Stimulated activated CD8-positive, alpha-beta memory T cell treated with anti-CD3 and anti-CD28 coated beads, Interleukin-4, amount 100 ng/mL, for 24 hours (primary cell): ENCODE results near the gene VPS13D.

Experiments used
- DNase-seq: peaks from one replicate; pipeline ENCODE4 v3.0.0-alpha.2; 2020; ENCODE audit warnings: low read depth

The VPS13D gene

DNA sequence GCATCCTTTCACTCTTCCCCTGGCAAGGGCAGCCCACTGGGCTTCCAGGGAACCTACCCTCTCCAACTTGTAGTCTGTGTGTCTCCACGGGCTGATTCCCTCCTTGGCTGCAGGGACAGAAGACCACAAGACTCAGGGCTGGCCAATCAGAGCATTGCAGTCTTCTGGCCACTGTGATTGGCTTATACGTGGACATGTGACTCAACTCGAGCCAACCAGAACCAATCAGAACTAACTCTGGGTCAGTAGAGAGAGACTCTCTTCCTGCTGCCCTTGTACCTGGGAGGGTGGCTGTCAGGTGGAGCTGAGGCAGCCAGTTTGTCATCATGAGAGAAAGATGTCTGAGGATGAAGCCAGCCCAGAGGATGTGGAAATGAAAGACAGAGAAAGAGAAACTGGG is 324.1 kb downstream of the VPS13D start:
- DNase-seq = no peak

DNA sequence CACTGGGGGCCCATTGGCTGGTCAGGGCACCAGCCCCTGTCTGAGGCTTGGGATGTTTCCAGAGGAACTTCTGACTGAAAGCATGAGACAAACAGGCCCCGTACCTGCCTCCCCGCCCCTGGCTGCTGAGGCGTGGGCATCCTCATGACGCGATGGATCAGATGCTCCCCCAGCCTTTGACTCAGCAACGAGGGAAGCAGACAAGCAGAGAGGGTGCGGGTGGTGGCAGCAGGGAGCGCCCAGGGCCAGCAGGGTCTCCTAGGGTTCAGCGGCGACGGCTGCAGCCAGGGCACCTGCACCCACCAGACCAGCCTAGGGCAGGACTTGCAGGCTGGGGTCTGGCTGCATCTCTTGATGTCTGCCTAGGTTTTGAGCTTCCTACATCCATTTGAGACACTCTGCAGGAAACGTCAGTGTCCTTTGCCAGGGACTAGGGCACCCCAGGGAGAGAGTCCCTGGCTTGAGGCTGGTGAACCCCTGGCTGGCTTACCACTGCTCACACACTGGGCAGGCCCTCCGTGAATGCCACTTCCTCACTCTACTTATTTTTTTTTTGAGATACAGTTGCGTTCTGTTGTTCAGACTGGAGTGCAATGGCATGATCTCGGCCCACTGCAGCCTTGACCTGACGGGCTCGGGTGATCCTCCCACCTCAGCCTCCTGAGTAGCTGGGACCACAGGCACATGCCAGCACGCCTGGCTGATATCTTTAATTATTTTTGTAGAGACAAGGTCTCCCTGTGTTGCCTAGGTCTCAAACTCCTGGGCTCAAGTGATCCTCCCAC is 324.9 kb downstream of the VPS13D start:
- DNase-seq = no peak

DNA sequence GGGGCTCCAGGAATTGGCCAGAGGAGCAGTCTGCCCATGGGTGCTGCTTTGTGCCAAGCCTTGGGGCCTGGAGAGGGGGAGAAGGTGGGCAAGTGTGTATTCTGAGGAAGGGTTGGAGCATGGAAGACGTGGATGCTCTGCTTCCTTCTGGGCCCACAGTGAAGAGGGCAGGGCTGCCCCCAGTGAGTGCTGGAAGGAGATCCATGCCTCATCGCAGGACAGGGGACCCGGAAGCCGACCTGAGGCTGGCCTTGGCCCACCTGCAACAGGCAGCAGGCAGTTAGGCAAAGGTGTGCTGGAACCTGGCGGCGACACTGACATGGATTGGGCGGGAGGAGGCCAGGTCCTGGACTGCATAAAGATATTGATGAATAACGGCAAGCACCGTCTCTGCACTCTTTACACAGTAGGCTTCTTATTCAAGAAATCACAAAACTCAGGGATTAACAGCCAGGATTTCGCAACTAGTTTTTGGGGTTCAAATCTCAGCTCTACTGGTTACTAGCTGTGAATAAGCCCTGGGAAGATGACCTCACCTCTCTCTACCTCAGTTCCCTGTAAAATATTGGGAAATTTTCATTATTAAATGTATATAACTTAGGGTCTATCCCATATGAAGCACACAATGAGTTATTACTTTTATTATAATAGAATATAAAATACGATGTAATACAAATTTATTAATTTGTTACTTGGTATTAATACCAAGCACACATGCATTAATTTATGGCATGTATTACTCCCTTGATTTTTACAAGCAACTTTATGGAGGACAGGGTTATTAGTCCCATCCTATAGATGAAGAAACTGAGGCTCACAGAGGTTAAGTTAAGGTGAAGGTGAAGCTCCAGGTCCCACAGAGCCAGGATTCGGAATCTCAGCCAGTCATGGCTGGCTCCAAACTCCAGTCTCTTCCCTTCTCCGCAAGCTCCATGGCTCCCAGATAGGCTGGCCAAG is 325.9 kb downstream of the VPS13D start:
- no peak for DNase-seq

DNA sequence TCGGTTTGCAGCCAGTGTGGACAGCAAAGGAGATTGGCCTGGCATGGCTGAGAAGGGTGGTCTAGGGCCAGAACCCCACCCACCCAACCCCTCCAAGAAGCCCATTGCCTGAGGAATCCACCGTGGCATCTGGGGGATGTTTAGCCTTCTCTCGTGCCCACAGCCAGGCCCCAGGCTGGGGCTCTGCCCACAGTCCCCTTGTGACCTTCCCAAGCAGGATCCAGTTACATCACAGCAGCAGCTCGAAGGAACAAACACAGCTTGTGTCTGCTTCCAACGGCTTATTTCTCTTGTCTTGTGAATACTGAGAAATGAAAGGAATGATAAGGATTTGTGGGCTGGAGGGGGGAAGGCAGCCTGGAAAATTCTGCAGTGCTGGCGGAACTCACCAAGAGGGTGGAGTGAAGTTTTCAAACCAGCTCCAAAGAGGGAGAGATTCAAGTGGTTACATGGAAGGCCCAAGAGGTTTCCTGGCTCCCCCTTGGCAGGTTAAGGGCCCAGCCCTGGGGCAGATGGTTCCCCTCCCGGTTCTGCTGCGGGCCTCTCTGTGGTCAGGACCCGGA is 326.6 kb downstream of the VPS13D start:
- DNase-seq = no peak

DNA sequence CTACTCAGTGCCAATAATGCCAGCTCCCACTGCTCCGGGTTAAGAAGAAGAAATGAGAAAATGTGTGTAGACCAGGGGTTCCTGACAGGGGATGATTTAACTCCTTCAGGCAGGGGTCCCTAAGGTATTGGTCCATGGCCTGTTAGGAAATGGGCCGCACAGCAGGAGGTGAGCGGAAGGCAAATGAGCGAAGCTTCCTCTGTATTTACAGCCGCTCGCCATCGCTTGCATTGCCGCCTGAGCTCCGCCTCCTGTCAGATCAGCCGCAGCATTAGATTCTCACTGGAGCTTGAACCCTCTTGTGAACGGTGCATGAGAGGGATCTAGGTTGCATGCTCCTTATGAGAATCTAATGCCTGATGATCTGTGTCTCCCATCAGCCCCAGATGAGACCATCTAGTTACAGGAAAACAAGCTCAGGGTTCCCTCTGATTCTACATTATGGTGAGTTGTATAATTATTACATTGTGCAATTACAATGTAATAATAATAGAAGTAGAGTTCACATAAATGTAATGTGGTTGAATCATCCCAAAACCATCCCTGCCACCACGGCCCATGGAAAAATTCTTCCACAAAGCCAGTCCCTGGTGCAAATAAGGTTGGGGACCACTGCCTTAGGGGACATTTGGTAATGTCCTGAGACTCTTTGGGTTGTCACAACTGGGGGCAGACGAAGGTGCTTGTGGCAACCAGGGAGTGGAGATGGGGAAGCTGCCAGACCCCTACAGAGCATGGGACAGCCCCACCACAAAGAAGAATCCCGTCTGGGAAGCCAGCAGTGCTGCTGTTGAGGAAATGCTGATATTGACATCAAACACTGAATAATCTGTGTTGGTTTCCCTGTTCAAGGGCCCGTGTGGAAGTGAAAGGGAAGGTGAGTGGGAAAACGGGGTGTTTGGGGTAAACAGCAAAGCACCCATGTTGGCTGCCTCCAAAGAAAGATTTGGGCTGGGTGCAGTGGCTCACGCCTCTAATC is 327.4 kb downstream of the VPS13D start:
- no peak for DNase-seq

DNA sequence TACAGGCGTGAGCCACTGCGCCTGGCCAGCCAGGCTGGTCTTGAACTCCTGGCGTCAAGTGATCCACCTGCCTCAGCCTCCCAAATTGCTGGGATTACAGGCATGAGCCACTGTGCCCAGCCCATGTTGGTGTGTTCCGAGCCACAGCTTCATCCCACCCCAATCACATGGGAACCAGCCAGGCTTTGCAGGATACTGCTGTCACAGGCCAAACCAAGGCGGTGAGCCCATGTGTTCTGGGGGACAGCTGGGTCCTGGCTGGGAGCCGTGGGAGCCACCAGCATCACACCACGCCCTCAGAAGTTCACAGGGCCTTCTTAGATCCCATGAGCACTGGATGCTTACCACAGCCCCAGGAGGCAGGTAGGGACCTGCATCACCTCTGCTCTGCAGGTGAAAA is 331.3 kb downstream of the VPS13D start:
- DNase-seq = no peak
